ENCODE measurements around the gene NOL9. TPM values are rescaled to one million over a fixed set of nuclear protein-coding genes. Genes with fewer than 3 reads are reported as not detected.

The NOL9 gene
- total and polyA plus RNA-seq, 2 of the 13 experiments (the other 11 are each of a cell fraction or from before 2014, with no cell fraction given) = 18.0 to 24.7 TPM

GRCh38 chr1:6579374-6580118 lies 25.2 kb upstream of the NOL9 start, which contains the start of gene ZBTB48 (continued):
- no peak for TF ChIP-seq PITX1 (CRISPR knock-in tag; IDR thresholded peaks at IDR 0.05)
- no peak for TF ChIP-seq ZNF180 (CRISPR knock-in tag; IDR thresholded peaks at IDR 0.05; ENCODE audit: borderline replicate concordance, low read depth)
- no peak for TF ChIP-seq PRDM10 (CRISPR knock-in tag; IDR thresholded peaks at IDR 0.05; ENCODE audit: low read depth)
- TF ChIP-seq, protein P1, sequence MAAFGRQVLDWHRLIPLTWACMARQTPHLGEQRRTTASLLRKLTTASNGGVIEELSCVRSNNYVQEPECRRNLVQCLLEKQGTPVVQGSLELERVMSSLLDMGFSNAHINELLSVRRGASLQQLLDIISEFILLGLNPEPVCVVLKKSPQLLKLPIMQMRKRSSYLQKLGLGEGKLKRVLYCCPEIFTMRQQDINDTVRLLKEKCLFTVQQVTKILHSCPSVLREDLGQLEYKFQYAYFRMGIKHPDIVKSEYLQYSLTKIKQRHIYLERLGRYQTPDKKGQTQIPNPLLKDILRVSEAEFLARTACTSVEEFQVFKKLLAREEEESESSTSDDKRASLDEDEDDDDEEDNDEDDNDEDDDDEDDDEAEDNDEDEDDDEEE (CRISPR knock-in tag; IDR thresholded peaks at IDR 0.05) = no peak
- TF ChIP-seq U2AF1 (optimal IDR thresholded peaks at IDR 0.05; ENCODE audit: low read depth, low read length) = no peak
- TF ChIP-seq IRF9 (CRISPR knock-in tag; IDR thresholded peaks at IDR 0.05; ENCODE audit: borderline replicate concordance) = no peak
- TF ChIP-seq ZNF34 (CRISPR knock-in tag; IDR thresholded peaks at IDR 0.05; ENCODE audit: borderline replicate concordance) = no peak
- TF ChIP-seq KLF13 (CRISPR knock-in tag; IDR thresholded peaks at IDR 0.05) = 0 out of 2 replicates have a peak, but pooled peaks have one; percentile 26
- no peak for TF ChIP-seq CBX2 (IDR thresholded peaks at IDR 0.05; ENCODE audit: low read depth, low read length)
- no peak for TF ChIP-seq CBX2 (CRISPR knock-in tag; IDR thresholded peaks at IDR 0.05; ENCODE audit: low read depth)
- TF ChIP-seq ELF1 (CRISPR knock-in tag; IDR thresholded peaks at IDR 0.05) = peak; percentile 37; the same call in 1 of the 2 replicates
- no peak for TF ChIP-seq ZFP62 (CRISPR knock-in tag; IDR thresholded peaks at IDR 0.05)
- no peak for TF ChIP-seq STAT5B (CRISPR knock-in tag; IDR thresholded peaks at IDR 0.05)
- no peak for TF ChIP-seq XBP1 (CRISPR knock-in tag; IDR thresholded peaks at IDR 0.05)
- TF ChIP-seq, protein P2, sequence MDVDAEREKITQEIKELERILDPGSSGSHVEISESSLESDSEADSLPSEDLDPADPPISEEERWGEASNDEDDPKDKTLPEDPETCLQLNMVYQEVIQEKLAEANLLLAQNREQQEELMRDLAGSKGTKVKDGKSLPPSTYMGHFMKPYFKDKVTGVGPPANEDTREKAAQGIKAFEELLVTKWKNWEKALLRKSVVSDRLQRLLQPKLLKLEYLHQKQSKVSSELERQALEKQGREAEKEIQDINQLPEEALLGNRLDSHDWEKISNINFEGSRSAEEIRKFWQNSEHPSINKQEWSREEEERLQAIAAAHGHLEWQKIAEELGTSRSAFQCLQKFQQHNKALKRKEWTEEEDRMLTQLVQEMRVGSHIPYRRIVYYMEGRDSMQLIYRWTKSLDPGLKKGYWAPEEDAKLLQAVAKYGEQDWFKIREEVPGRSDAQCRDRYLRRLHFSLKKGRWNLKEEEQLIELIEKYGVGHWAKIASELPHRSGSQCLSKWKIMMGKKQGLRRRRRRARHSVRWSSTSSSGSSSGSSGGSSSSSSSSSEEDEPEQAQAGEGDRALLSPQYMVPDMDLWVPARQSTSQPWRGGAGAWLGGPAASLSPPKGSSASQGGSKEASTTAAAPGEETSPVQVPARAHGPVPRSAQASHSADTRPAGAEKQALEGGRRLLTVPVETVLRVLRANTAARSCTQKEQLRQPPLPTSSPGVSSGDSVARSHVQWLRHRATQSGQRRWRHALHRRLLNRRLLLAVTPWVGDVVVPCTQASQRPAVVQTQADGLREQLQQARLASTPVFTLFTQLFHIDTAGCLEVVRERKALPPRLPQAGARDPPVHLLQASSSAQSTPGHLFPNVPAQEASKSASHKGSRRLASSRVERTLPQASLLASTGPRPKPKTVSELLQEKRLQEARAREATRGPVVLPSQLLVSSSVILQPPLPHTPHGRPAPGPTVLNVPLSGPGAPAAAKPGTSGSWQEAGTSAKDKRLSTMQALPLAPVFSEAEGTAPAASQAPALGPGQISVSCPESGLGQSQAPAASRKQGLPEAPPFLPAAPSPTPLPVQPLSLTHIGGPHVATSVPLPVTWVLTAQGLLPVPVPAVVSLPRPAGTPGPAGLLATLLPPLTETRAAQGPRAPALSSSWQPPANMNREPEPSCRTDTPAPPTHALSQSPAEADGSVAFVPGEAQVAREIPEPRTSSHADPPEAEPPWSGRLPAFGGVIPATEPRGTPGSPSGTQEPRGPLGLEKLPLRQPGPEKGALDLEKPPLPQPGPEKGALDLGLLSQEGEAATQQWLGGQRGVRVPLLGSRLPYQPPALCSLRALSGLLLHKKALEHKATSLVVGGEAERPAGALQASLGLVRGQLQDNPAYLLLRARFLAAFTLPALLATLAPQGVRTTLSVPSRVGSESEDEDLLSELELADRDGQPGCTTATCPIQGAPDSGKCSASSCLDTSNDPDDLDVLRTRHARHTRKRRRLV (CRISPR knock-in tag; IDR thresholded peaks at IDR 0.05) = no peak
- no peak for TF ChIP-seq TFDP2 (CRISPR knock-in tag; IDR thresholded peaks at IDR 0.05)
- TF ChIP-seq AGO2 (optimal IDR thresholded peaks at IDR 0.05; ENCODE audit: low read depth, low read length) = peak; percentile 19
